H9 (cell line): ENCODE results near the gene TBC1D12. TPM values are rescaled to one million over a fixed set of nuclear protein-coding genes. Genes with fewer than 3 reads are reported as not detected.

Source experiments
- DNase-seq: peaks from one replicate; pipeline ENCODE4 v3.0.0-alpha.2; 2017
- H2AFZ ChIP-seq: one replicate; pipeline ENCODE4 v1.6.1; 2013; ENCODE audit warnings: mild to moderate bottlenecking, low read length, control low read depth, moderate library complexity
- H2AK5ac ChIP-seq: 2 replicates; pipeline ENCODE4 v1.6.1; 2013; ENCODE audit warnings: low read length, control low read depth, mixed read lengths; ENCODE audit not compliant: insufficient read length
- H2BK120ac ChIP-seq: one replicate; pipeline ENCODE4 v1.6.1; 2013; ENCODE audit warnings: low read depth, mild to moderate bottlenecking, low read length, control low read depth, inconsistent platforms; ENCODE audit not compliant: poor library complexity, severe bottlenecking
- H2BK12ac ChIP-seq: 2 replicates; pipeline ENCODE4 v1.6.1; 2013; ENCODE audit warnings: low read length, control low read depth, mixed read lengths, low read depth; ENCODE audit not compliant: insufficient read length
- H2BK15ac ChIP-seq: 2 replicates; pipeline ENCODE4 v1.6.1; 2013; ENCODE audit warnings: low read depth, low read length, control low read depth
- H2BK20ac ChIP-seq: one replicate; pipeline ENCODE4 v1.6.1; 2013; ENCODE audit warnings: low read depth, mild to moderate bottlenecking, low read length, control low read depth, inconsistent platforms; ENCODE audit not compliant: poor library complexity, severe bottlenecking
- H2BK5ac ChIP-seq: 2 replicates; pipeline ENCODE4 v1.6.1; 2013; ENCODE audit warnings: low read length, control low read depth, mixed read lengths; ENCODE audit not compliant: insufficient read length
- H3K14ac ChIP-seq: 2 replicates; pipeline ENCODE4 v1.6.1; 2013; ENCODE audit warnings: low read length, control low read depth; ENCODE audit not compliant: insufficient read depth
- H3K18ac ChIP-seq: 2 replicates; pipeline ENCODE4 v1.6.1; 2013; ENCODE audit warnings: low read depth, mild to moderate bottlenecking, mixed read lengths, low read length, control low read depth; ENCODE audit not compliant: insufficient read length
- H3K23ac ChIP-seq: 2 replicates; pipeline ENCODE4 v1.6.1; 2013; ENCODE audit warnings: low read length, control low read depth, mixed read lengths, low read depth; ENCODE audit not compliant: insufficient read length
- H3K23me2 ChIP-seq: 2 replicates; pipeline ENCODE4 v1.6.1; 2013; ENCODE audit warnings: low read depth, mild to moderate bottlenecking, mixed read lengths, low read length, control low read depth; ENCODE audit not compliant: insufficient read length, poor library complexity, severe bottlenecking
- H3K27ac ChIP-seq: 2 replicates; pipeline ENCODE4 v1.5.1; 2013; ENCODE audit warnings: low read length, control low read depth, mixed read lengths, low read depth; ENCODE audit not compliant: insufficient read length
- H3K27me3 ChIP-seq: 2 replicates; pipeline ENCODE4 v1.6.1; 2013; ENCODE audit warnings: low read length, control low read depth, inconsistent platforms; ENCODE audit not compliant: insufficient read depth
- H3K4ac ChIP-seq: 2 replicates; pipeline ENCODE4 v1.6.1; 2013; ENCODE audit warnings: low read depth, mild to moderate bottlenecking, control low read depth, inconsistent platforms, low read length, moderate library complexity
- H3K4me1 ChIP-seq: 2 replicates; pipeline ENCODE4 v1.6.1; 2013; ENCODE audit warnings: low read length, control low read depth, inconsistent platforms; ENCODE audit not compliant: insufficient read depth
- H3K4me2 ChIP-seq: 2 replicates; pipeline ENCODE4 v1.6.1; 2013; ENCODE audit warnings: low read length, control low read depth, mixed read lengths; ENCODE audit not compliant: insufficient read length, insufficient read depth
- H3K56ac ChIP-seq: 2 replicates; pipeline ENCODE4 v1.6.1; 2013; ENCODE audit warnings: low read depth, mild to moderate bottlenecking, mixed read lengths, low read length, control low read depth; ENCODE audit not compliant: insufficient read length
- H3K79me1 ChIP-seq: 2 replicates; pipeline ENCODE4 v1.6.1; 2013; ENCODE audit warnings: low read depth, mild to moderate bottlenecking, moderate library complexity, low read length, control low read depth, inconsistent platforms; ENCODE audit not compliant: insufficient read depth, poor library complexity, severe bottlenecking
- H3K79me2 ChIP-seq: 2 replicates; pipeline ENCODE4 v1.6.1; 2013; ENCODE audit warnings: low read length, control low read depth, inconsistent platforms; ENCODE audit not compliant: insufficient read depth
- H3K9ac ChIP-seq: 2 replicates; pipeline ENCODE4 v1.6.1; 2013; ENCODE audit warnings: low read length, control low read depth, mixed read lengths; ENCODE audit not compliant: insufficient read length; ENCODE audit errors: extremely low read depth
- H3K9me3 ChIP-seq: one replicate; pipeline ENCODE4 v1.6.1; 2013; ENCODE audit warnings: low read depth, low read length, inconsistent platforms; ENCODE audit not compliant: control insufficient read depth
- H3T11ph ChIP-seq: one replicate; pipeline ENCODE4 v1.6.1; 2013; ENCODE audit warnings: mild to moderate bottlenecking, low read length, control low read depth, inconsistent platforms
- H4K20me1 ChIP-seq: one replicate; pipeline ENCODE4 v1.6.1; 2013; ENCODE audit not compliant: control insufficient read depth, insufficient read length, insufficient read depth
- H4K5ac ChIP-seq: 2 replicates; pipeline ENCODE4 v1.6.1; 2013; ENCODE audit warnings: low read depth, mild to moderate bottlenecking, mixed read lengths, low read length, control low read depth; ENCODE audit not compliant: insufficient read length
- H4K8ac ChIP-seq: replicated peaks from 2 replicates; pipeline ENCODE4 v1.6.1; 2013; ENCODE audit warnings: low read length, control low read depth, mixed read lengths, low read depth; ENCODE audit not compliant: insufficient read length
- H4K91ac ChIP-seq: 2 replicates; pipeline ENCODE4 v1.6.1; 2013; ENCODE audit warnings: low read depth, mild to moderate bottlenecking, moderate library complexity, mixed read lengths, low read length, control low read depth; ENCODE audit not compliant: insufficient read length
- H3K27ac Mint-ChIP-seq, 3 experiments: 2 replicates in 2 of 3; 3 replicates in 1 of 3; pipeline ENCODE4 v1.8.0; 2020 to 2021; ENCODE audit warnings: mixed read lengths in 3 of 3, mild to moderate bottlenecking in 1 of 3, moderate library complexity in 1 of 3
- H3K27me3 Mint-ChIP-seq: 2 replicates; pipeline ENCODE4 v1.8.0; 2021; ENCODE audit warnings: low read depth, mild to moderate bottlenecking, moderate library complexity, mixed read lengths
- H3K36me3 Mint-ChIP-seq, 3 experiments: 2 replicates in 2 of 3; 3 replicates in 1 of 3; pipeline ENCODE4 v1.8.0; 2020 to 2021; ENCODE audit warnings: low read depth in 3 of 3, mixed read lengths in 3 of 3; ENCODE audit not compliant: insufficient read depth in 1 of 3
- H3K4me1 Mint-ChIP-seq, 2 experiments: 2 replicates each; pipeline ENCODE4 v1.8.0; 2020; ENCODE audit warnings: mixed read lengths in 2 of 2
- H3K4me3 Mint-ChIP-seq, 2 experiments: 2 replicates in 1 of 2; 3 replicates in 1 of 2; pipeline ENCODE4 v1.8.0; 2020 to 2021; ENCODE audit warnings: mild to moderate bottlenecking in 2 of 2, mixed read lengths in 2 of 2, moderate library complexity in 1 of 2
- H3K9me3 Mint-ChIP-seq, 2 experiments: 2 replicates in 1 of 2; 3 replicates in 1 of 2; pipeline ENCODE4 v1.8.0; 2020; ENCODE audit warnings: mild to moderate bottlenecking in 2 of 2, mixed read lengths in 2 of 2, moderate library complexity in 1 of 2
- CTCF ChIP-seq: fragments of 200-600 bp; sonication (generic); conservative IDR thresholded peaks from 3 replicates; pipeline ENCODE4 v1.8.0; 2021; ENCODE audit warnings: antibody characterized with exemption, mild to moderate bottlenecking
- WGBS: extraction: QIAGEN DNeasy Blood & Tissue Kit; methylation state at CpG from one replicate; pipeline ENCODE4 v1.1.7; 2013; ENCODE audit warnings: missing lambda C conversion rate, low lambda C conversion rate, mixed read lengths; ENCODE audit not compliant: insufficient read length; ENCODE audit errors: extremely low coverage; 5-methylcytosine and 5-hydroxymethylcytosine counted together
- total RNA-seq: library from RNA; stranded (reverse); gene quantifications from 2 replicates; pipeline ENCODE4 v1.2.1, GENCODE V29; 2021

Gene TBC1D12
- total RNA-seq, 1 experiment from 2014 or later, result 2.0 TPM

DNA sequence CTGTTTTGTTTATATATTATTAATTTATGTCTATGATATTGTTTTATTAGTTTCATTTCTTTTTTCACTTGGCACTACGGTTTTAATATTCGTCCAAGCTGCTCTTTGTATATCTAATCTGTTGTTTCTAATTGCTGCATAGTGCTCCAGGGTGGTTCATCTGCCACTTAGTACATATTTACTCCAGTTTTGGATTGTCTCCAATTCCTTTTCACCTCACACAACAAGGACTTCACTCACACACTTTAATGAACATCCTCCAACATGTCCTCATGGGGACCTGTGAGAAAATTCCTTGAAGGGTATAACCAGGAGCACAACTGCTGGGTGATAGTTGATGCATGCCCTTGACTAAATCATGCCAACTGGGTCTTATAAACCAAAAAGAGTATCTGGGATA is 25.5 kb upstream of the TBC1D12 start:
- no peak overlapping the region for H4K5ac ChIP-seq
- WGBS, result no CpG with 5 or more reads among the region's 2 CpGs
- no peak for TF ChIP-seq CTCF

More for the DNA sequence above, 25.5 kb upstream of the TBC1D12 start:
- no peak overlapping the region for H2BK20ac ChIP-seq
- no peaks in the 10 kb centered on the region for H4K20me1 ChIP-seq
- no peak overlapping the region for H3K4ac ChIP-seq
- H3K9me3 ChIP-seq, result no peaks in the 10 kb centered on the region
- H2AFZ ChIP-seq, result no peak overlapping the region
- H2BK15ac ChIP-seq, result no peak overlapping the region
- H4K8ac ChIP-seq, result no peak overlapping the region
- H3T11ph ChIP-seq, result no peak overlapping the region
- Mint-ChIP-seq H3K4me3 (no peak overlapping the region), H3K27ac (no peak overlapping the region), H3K4me1 (no peaks in the 10 kb centered on the region), H3K27me3 (peaks cover 22% of the 10 kb centered on the region), H3K9me3 (no peaks in the 10 kb centered on the region), H3K36me3 (no peaks in the 10 kb centered on the region)
- no peaks in the 10 kb centered on the region for H3K79me2 ChIP-seq
- H3K18ac ChIP-seq, result no peak overlapping the region
- no peak overlapping the region for H2BK120ac ChIP-seq
- no peak overlapping the region for H3K23ac ChIP-seq
- H2BK12ac ChIP-seq, result no peak overlapping the region
- H3K27ac ChIP-seq, result no peak overlapping the region
- H3K56ac ChIP-seq, result no peak overlapping the region
- H3K79me1 ChIP-seq, result no peaks in the 10 kb centered on the region
- H3K4me1 ChIP-seq, result no peaks in the 10 kb centered on the region
- H3K14ac ChIP-seq, result no peak overlapping the region
- H3K4me2 ChIP-seq, result no peak overlapping the region
- no peak for DNase-seq
- no peak overlapping the region for H4K91ac ChIP-seq
- no peak overlapping the region for H2BK5ac ChIP-seq
- no peak overlapping the region for H3K9ac ChIP-seq
- H3K23me2 ChIP-seq, result no peaks in the 10 kb centered on the region
- no peak overlapping the region for H2AK5ac ChIP-seq
- H3K27me3 ChIP-seq, result no peaks in the 10 kb centered on the region
